ENCODE measurements around the gene ZNF669.
A peak's percentile ranks its signal among the peaks of the same experiment; 100 is the strongest.
"Not testable (repeated sequence)": the region's sequence is repeated elsewhere in the genome, so short reads cannot be mapped to it uniquely, and the experiment has no call there.

The ZNF669 gene

GRCh38 chr1:247103859-247104591, at the start of gene ZNF669:
TSS of gene ZNF669 (minus strand) at chr1:247104356. CDS start at chr1:247104199, 157 bp downstream.
- TF ChIP-seq, protein P1, sequence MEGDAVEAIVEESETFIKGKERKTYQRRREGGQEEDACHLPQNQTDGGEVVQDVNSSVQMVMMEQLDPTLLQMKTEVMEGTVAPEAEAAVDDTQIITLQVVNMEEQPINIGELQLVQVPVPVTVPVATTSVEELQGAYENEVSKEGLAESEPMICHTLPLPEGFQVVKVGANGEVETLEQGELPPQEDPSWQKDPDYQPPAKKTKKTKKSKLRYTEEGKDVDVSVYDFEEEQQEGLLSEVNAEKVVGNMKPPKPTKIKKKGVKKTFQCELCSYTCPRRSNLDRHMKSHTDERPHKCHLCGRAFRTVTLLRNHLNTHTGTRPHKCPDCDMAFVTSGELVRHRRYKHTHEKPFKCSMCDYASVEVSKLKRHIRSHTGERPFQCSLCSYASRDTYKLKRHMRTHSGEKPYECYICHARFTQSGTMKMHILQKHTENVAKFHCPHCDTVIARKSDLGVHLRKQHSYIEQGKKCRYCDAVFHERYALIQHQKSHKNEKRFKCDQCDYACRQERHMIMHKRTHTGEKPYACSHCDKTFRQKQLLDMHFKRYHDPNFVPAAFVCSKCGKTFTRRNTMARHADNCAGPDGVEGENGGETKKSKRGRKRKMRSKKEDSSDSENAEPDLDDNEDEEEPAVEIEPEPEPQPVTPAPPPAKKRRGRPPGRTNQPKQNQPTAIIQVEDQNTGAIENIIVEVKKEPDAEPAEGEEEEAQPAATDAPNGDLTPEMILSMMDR (IDR thresholded peaks at IDR 0.05) = no peak
- Mint-ChIP-seq H3K9me3 (peaks cover 96% of the 10 kb centered on the region), H3K36me3 (ENCODE audit: low read depth) (peaks cover 85% of the 10 kb centered on the region), H3K4me3 (peak within 1 kb of the TSS; percentile 92), H3K4me1 (peaks cover 6% of the 10 kb centered on the region), H3K27me3 (ENCODE audit: low read depth, poor library complexity) (peaks cover 10% of the 10 kb centered on the region), H3K27ac (peak within 1 kb of the TSS; percentile 98)
- DNase-seq = peak; percentile 95

GRCh38 chr1:247147781-247148180, 43.6 kb upstream of the ZNF669 start:
- Mint-ChIP-seq H3K4me1 (no peaks in the 10 kb centered on the region), H3K27me3 (ENCODE audit: low read depth, poor library complexity) (peaks cover 6% of the 10 kb centered on the region), H3K9me3 (peaks cover 98% of the 10 kb centered on the region), H3K36me3 (ENCODE audit: low read depth) (peaks cover 100% of the 10 kb centered on the region), H3K27ac (no peak overlapping the region), H3K4me3 (no peak overlapping the region)
- no peak for DNase-seq
- TF ChIP-seq, protein P1 (IDR thresholded peaks at IDR 0.05) = no peak

- H3K4me1 Mint-ChIP-seq; H3K27ac Mint-ChIP-seq; H3K4me3 Mint-ChIP-seq; DNase-seq; H3K27me3 Mint-ChIP-seq (ENCODE audit: low read depth, poor library complexity): not testable (repeated sequence)
- Mint-ChIP-seq H3K36me3 (ENCODE audit: low read depth) (peaks cover 100% of the 10 kb centered on the region), H3K9me3 (peaks cover 100% of the 10 kb centered on the region)
Observed at GRCh38 chr1:247147120-247147519, 43.0 kb upstream of the ZNF669 start.

DNA sequence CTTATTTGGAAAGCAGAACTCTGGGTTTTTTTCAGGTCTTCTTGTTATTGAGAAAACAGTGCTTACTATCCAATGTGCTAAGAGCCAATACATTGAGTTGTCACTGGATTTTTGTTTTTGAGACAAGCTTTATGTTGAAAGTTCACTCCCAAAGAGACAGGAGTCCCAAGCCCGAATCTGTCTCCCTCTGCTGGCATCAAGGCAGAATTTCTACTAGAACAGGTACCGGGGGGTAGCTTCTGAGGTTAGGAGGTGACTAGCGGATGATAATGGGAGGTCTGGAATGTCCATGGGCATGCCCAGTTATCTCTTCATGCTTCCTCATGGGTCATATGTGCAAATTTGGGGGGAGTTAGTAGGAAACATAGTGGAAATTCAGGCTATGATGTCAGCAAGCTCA, 42.5 kb upstream of the ZNF669 start:
- Mint-ChIP-seq H3K27ac (no peak overlapping the region), H3K9me3 (peaks cover 100% of the 10 kb centered on the region), H3K36me3 (ENCODE audit: low read depth) (peaks cover 100% of the 10 kb centered on the region), H3K4me3 (no peak overlapping the region), H3K4me1 (no peaks in the 10 kb centered on the region), H3K27me3 (ENCODE audit: low read depth, poor library complexity) (peaks cover 6% of the 10 kb centered on the region)
- DNase-seq = no peak
- TF ChIP-seq, protein P1 (IDR thresholded peaks at IDR 0.05) = no peak

DNA sequence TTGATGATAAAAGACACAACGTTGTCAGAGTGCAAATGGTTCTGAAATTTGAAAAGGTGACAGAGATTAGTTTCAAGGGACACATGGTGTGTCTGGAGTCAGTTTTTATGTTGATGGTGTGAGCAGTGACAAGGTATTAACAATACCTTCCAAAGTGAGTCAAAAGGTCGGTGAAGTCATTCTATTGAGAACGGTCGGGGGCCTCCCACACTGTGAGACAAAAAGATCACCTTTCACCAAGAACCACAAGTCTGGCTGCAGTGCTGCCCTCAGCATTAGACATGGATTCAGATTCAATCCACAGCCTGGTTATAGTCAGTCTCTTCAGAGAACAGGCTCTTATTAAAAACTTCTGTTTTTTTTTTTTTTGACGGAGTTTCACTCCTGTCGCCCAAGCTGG, 41.1 kb upstream of the ZNF669 start:
- no peak for DNase-seq
- Mint-ChIP-seq H3K4me3 (no peak overlapping the region), H3K9me3 (peaks cover 100% of the 10 kb centered on the region), H3K36me3 (ENCODE audit: low read depth) (peaks cover 100% of the 10 kb centered on the region), H3K27ac (no peak overlapping the region), H3K27me3 (ENCODE audit: low read depth, poor library complexity) (peaks cover 10% of the 10 kb centered on the region), H3K4me1 (no peaks in the 10 kb centered on the region)
- TF ChIP-seq, protein P1 (IDR thresholded peaks at IDR 0.05) = no peak

GRCh38 chr1:247139557-247139956, 35.4 kb upstream of the ZNF669 start:
- H3K4me1 Mint-ChIP-seq; H3K4me3 Mint-ChIP-seq; DNase-seq; H3K27ac Mint-ChIP-seq; H3K27me3 Mint-ChIP-seq (ENCODE audit: low read depth, poor library complexity): not testable (repeated sequence)
- Mint-ChIP-seq H3K36me3 (ENCODE audit: low read depth) (peaks cover 100% of the 10 kb centered on the region), H3K9me3 (peaks cover 100% of the 10 kb centered on the region)

DNA sequence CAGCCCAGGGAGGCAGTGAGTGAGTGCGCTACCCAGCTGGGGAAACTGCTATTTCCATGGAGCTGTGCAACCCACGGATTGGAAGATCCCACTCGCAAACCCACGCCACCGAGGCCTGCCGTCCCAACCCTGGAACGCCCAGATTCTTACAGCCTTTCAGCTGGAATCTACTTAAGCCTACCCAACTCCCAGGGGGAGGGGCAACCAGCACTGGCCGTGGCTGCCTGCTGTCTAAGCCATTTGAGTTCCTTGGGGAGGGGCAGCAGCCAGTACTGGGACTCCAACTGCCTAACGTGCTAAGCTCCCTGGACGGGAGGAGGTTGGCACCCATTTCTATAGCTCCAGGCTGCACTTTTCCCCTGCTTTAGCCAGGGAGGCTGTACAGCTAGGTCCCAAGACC, 27.1 kb upstream of the ZNF669 start:
- Mint-ChIP-seq H3K4me3 (no peak overlapping the region), H3K9me3 (peaks cover 72% of the 10 kb centered on the region), H3K4me1 (peaks cover 7% of the 10 kb centered on the region), H3K27me3 (ENCODE audit: low read depth, poor library complexity) (no peaks in the 10 kb centered on the region), H3K36me3 (ENCODE audit: low read depth) (peaks cover 76% of the 10 kb centered on the region), H3K27ac (no peak overlapping the region)
- DNase-seq = no peak
- TF ChIP-seq, protein P1 (IDR thresholded peaks at IDR 0.05) = no peak

GRCh38 chr1:247127519-247128282, 23.5 kb upstream of the ZNF669 start:
- Mint-ChIP-seq H3K27ac (peak overlapping the region; percentile 15), H3K9me3 (peaks cover 59% of the 10 kb centered on the region), H3K4me3 (peak overlapping the region; percentile 89), H3K36me3 (ENCODE audit: low read depth) (peaks cover 60% of the 10 kb centered on the region)
- H3K4me1 Mint-ChIP-seq; DNase-seq; H3K27me3 Mint-ChIP-seq (ENCODE audit: low read depth, poor library complexity): not testable (repeated sequence)

DNA sequence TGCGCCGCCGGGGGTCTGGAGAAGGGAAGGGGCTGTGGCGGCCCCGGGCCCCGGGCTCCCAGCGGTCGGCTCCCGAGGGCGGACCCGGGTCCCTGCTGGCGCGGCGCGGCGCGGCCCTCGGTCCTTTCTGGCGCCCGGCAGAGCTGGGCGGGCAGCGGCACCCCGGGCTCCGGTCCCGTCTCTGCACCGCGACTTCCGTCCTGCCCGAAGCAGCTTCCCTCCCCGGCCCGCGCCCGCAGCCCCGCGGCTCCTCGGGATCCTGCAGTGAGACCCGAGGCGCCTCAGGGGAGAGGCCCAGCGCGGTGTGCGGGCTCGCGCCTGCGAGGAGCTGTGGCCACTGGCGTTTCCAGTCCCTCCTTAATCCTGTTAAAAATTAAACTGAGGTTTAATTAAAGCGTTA, 22.4 kb upstream of the ZNF669 start:
- not testable (repeated sequence) for H3K27me3 Mint-ChIP-seq (ENCODE audit: low read depth, poor library complexity); DNase-seq; H3K4me3 Mint-ChIP-seq; H3K27ac Mint-ChIP-seq; H3K4me1 Mint-ChIP-seq
- Mint-ChIP-seq H3K36me3 (ENCODE audit: low read depth) (peaks cover 51% of the 10 kb centered on the region), H3K9me3 (peaks cover 56% of the 10 kb centered on the region)

Measured in nephron progenitor cell (in vitro differentiated cells).